Neural cell (in vitro differentiated cells): Measurements from ENCODE around the gene UBE2O. TPM values are rescaled to one million over a fixed set of nuclear protein-coding genes. Genes with fewer than 3 reads are reported as not detected.
A peak's percentile ranks its signal among the peaks of the same experiment; 100 is the strongest.

ENCODE experiments used
- H2AFZ ChIP-seq: fragments of 200-600, 300-800 bp; sonication (generic), shearing (Covaris generic); 2 replicates; pipeline ENCODE4 v1.6.0; 2014; ENCODE audit warnings: low read depth, mild to moderate bottlenecking, antibody characterized with exemption, low read length, moderate library complexity
- H3F3A ChIP-seq: fragments of 200-600 bp; shearing (Covaris generic); 2 replicates; pipeline ENCODE4 v1.6.1; 2016; ENCODE audit warnings: mild to moderate bottlenecking, moderate library complexity, mixed read lengths, antibody characterized with exemption, low read length; ENCODE audit not compliant: insufficient read depth, poor library complexity, severe bottlenecking
- H3K27ac ChIP-seq: fragments of 200-600, 300-800 bp; sonication (generic), shearing (Covaris generic); 2 replicates; pipeline ENCODE4 v1.5.1; 2014; ENCODE audit warnings: mild to moderate bottlenecking, low read length, moderate library complexity
- H3K27me3 ChIP-seq: fragments of 300-800, 200-600 bp; sonication (generic), shearing (Covaris generic); 2 replicates; pipeline ENCODE4 v1.6.0; 2014; ENCODE audit warnings: mild to moderate bottlenecking, low read depth, low read length, moderate library complexity; ENCODE audit not compliant: insufficient read depth
- H3K36me3 ChIP-seq: fragments of 300-800, 200-600 bp; sonication (generic), shearing (Covaris generic); 2 replicates; pipeline ENCODE4 v1.5.1; 2014; ENCODE audit warnings: mild to moderate bottlenecking, antibody characterized with exemption, low read length, moderate library complexity; ENCODE audit not compliant: insufficient read depth
- H3K4me2 ChIP-seq: fragments of 300-800, 200-600 bp; sonication (generic), shearing (Covaris generic); 2 replicates; pipeline ENCODE4 v1.6.0; 2014; ENCODE audit warnings: mild to moderate bottlenecking, low read length
- H3K4me3 ChIP-seq: fragments of 300-800, 200-600 bp; sonication (generic), shearing (Covaris generic); 2 replicates; pipeline ENCODE4 v1.5.1; 2014; ENCODE audit warnings: mild to moderate bottlenecking, low read length, moderate library complexity
- H3K79me2 ChIP-seq: fragments of 200-600 bp; shearing (Covaris generic); replicated peaks from 2 replicates; pipeline ENCODE4 v1.6.0; 2014; ENCODE audit warnings: mild to moderate bottlenecking, low read length, moderate library complexity; ENCODE audit not compliant: insufficient read depth
- H3K9ac ChIP-seq: fragments of 300-800, 200-600 bp; sonication (generic), shearing (Covaris generic); 2 replicates; pipeline ENCODE4 v1.6.1; 2016; ENCODE audit warnings: mild to moderate bottlenecking, low read length, mixed read lengths
- H3K9me2 ChIP-seq: fragments of 200-600 bp; shearing (Covaris generic); 2 replicates; pipeline ENCODE4 v1.6.1; 2016; ENCODE audit warnings: mild to moderate bottlenecking, low read length, mixed read lengths; ENCODE audit not compliant: insufficient read depth
- H3K9me3 ChIP-seq: fragments of 200-600, 300-800 bp; sonication (generic), shearing (Covaris generic); 2 replicates; pipeline ENCODE4 v1.6.1; 2016; ENCODE audit warnings: mild to moderate bottlenecking, mixed run types, low read length, moderate library complexity, mixed read lengths
- H4K20me1 ChIP-seq: fragments of 200-600 bp; shearing (Covaris generic); 2 replicates; pipeline ENCODE4 v1.6.1; 2016; ENCODE audit warnings: mild to moderate bottlenecking, mixed run types; ENCODE audit not compliant: insufficient read depth
- CTCF ChIP-seq: fragments of 450-650 bp; IDR thresholded peaks from 2 replicates; pipeline ENCODE4 v1.5.1; 2014; ENCODE audit warnings: antibody characterized with exemption, mild to moderate bottlenecking, moderate library complexity; ENCODE audit not compliant: poor library complexity, severe bottlenecking
- EP300 ChIP-seq: fragments of 450-650 bp; conservative IDR thresholded peaks from 2 replicates; pipeline ENCODE4 v1.6.1; 2014; ENCODE audit warnings: antibody characterized with exemption, mild to moderate bottlenecking, moderate library complexity; ENCODE audit not compliant: poor library complexity, severe bottlenecking
- EZH2 ChIP-seq: fragments of 200-600, 300-800 bp; shearing (Covaris generic), sonication (generic); IDR thresholded peaks from 2 replicates; pipeline ENCODE4 v1.6.1; 2014; ENCODE audit warnings: antibody characterized with exemption, low read length, borderline replicate concordance, mild to moderate bottlenecking; ENCODE audit not compliant: insufficient read depth, poor library complexity, severe bottlenecking
- MXI1 ChIP-seq: fragments of 450-650 bp; conservative IDR thresholded peaks from 2 replicates; pipeline ENCODE4 v1.6.1; 2014; ENCODE audit warnings: antibody characterized with exemption, mild to moderate bottlenecking; ENCODE audit not compliant: poor library complexity, severe bottlenecking
- POLR2AphosphoS5 ChIP-seq: IDR thresholded peaks from 2 replicates; pipeline ENCODE4 v1.6.1; 2012
- RAD21 ChIP-seq: fragments of 450-650 bp; conservative IDR thresholded peaks from 2 replicates; pipeline ENCODE4 v1.6.1; 2014; ENCODE audit warnings: antibody characterized with exemption, mild to moderate bottlenecking, moderate library complexity
- SMC3 ChIP-seq: fragments of 450-650 bp; conservative IDR thresholded peaks from 2 replicates; pipeline ENCODE4 v1.6.1; 2014; ENCODE audit warnings: antibody characterized with exemption, mild to moderate bottlenecking, moderate library complexity; ENCODE audit not compliant: poor library complexity
- TAF1 ChIP-seq: IDR thresholded peaks from 2 replicates; pipeline ENCODE4 v1.6.1; 2012; ENCODE audit warnings: low read depth
- polyA minus RNA-seq: library from RNA; depleted of rRNA, polyadenylated mRNA; stranded (reverse); fragments of >200 nt; gene quantifications from 2 replicates; pipeline ENCODE4 v1.2.3, GENCODE V29; 2014
- polyA plus RNA-seq: library from polyadenylated mRNA; depleted of rRNA; stranded (reverse); fragments of >200 nt; gene quantifications from 2 replicates; pipeline ENCODE4 v1.2.3, GENCODE V29; 2014
- TF ChIP-seq, protein P1 (sequence below): IDR thresholded peaks from 2 replicates; pipeline ENCODE4 v1.6.1; 2012; ENCODE audit warnings: borderline replicate concordance

Gene UBE2O
- polyA plus RNA-seq (27.7 and 28.0 TPM in 2 replicates), polyA minus RNA-seq (64.8 and 73.0 TPM in 2 replicates)

- Histone ChIP-seq H3K79me2 (peaks cover 45% of the 10 kb centered on the region), H3F3A (no peaks in the 10 kb centered on the region), H3K9me3 (no peaks in the 10 kb centered on the region), H3K4me2 (peak within 1 kb of the TSS; percentile 93), H3K36me3 (no peaks in the 10 kb centered on the region), H3K27ac (peak within 1 kb of the TSS; percentile 80), H3K9ac (peak within 1 kb of the TSS; percentile 91), H3K9me2 (no peaks in the 10 kb centered on the region), H3K4me3 (peak within 1 kb of the TSS; percentile 90), H2AFZ (peak within 1 kb of the TSS; percentile 27), H4K20me1 (peaks cover 3% of the 10 kb centered on the region), H3K27me3 (no peaks in the 10 kb centered on the region)
- TF ChIP-seq MXI1 (peak; percentile 87), CTCF (peak; percentile 95), SMC3 (peak; percentile 43), EZH2 (no peak), EP300 (peak; percentile 73), RAD21 (peak; percentile 40), POLR2AphosphoS5 (peak; percentile 93), TAF1 (peak; percentile 90)
- TF ChIP-seq, protein P1, sequence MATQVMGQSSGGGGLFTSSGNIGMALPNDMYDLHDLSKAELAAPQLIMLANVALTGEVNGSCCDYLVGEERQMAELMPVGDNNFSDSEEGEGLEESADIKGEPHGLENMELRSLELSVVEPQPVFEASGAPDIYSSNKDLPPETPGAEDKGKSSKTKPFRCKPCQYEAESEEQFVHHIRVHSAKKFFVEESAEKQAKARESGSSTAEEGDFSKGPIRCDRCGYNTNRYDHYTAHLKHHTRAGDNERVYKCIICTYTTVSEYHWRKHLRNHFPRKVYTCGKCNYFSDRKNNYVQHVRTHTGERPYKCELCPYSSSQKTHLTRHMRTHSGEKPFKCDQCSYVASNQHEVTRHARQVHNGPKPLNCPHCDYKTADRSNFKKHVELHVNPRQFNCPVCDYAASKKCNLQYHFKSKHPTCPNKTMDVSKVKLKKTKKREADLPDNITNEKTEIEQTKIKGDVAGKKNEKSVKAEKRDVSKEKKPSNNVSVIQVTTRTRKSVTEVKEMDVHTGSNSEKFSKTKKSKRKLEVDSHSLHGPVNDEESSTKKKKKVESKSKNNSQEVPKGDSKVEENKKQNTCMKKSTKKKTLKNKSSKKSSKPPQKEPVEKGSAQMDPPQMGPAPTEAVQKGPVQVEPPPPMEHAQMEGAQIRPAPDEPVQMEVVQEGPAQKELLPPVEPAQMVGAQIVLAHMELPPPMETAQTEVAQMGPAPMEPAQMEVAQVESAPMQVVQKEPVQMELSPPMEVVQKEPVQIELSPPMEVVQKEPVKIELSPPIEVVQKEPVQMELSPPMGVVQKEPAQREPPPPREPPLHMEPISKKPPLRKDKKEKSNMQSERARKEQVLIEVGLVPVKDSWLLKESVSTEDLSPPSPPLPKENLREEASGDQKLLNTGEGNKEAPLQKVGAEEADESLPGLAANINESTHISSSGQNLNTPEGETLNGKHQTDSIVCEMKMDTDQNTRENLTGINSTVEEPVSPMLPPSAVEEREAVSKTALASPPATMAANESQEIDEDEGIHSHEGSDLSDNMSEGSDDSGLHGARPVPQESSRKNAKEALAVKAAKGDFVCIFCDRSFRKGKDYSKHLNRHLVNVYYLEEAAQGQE = peak; percentile 73
Observed at GRCh38 chr17:76452660-76453430, at the start of gene UBE2O. Gene UBE2O, minus strand, starts transcription at chr17:76453152. Its CDS starts 11 bp downstream, at chr17:76453141.

GRCh38 chr17:76501827-76502307 is 48.9 kb upstream of the UBE2O start:
- Histone ChIP-seq H4K20me1 (no peaks in the 10 kb centered on the region), H3K27me3 (peaks cover 29% of the 10 kb centered on the region), H3K4me2 (no peak overlapping the region), H3F3A (no peaks in the 10 kb centered on the region), H2AFZ (no peak overlapping the region), H3K36me3 (no peaks in the 10 kb centered on the region), H3K79me2 (no peaks in the 10 kb centered on the region), H3K4me3 (peak overlapping the region; percentile 56), H3K9me2 (no peaks in the 10 kb centered on the region), H3K9ac (no peak overlapping the region), H3K27ac (no peak overlapping the region), H3K9me3 (no peaks in the 10 kb centered on the region)
- no peak for TF ChIP-seq CTCF
- TF ChIP-seq, protein P1 = no peak
- TF ChIP-seq RAD21 = no peak
- TF ChIP-seq MXI1 = no peak
- TF ChIP-seq SMC3 = no peak
- no peak for TF ChIP-seq EZH2
- TF ChIP-seq EP300 = no peak
- no peak for TF ChIP-seq TAF1
- TF ChIP-seq POLR2AphosphoS5 = no peak
